Measurements from ENCODE around the gene PHLPP1.

Gene PHLPP1

GRCh38 chr18:62812242-62812641 is 96.9 kb downstream of the PHLPP1 start:
- no peak for DNase-seq

- peak in 1 of 2 experiments; percentile 18 for DNase-seq
These were observed 97.5 kb downstream of the PHLPP1 start for GRCh38 chr18:62812876-62813275.

GRCh38 chr18:62814132-62814759 is 98.9 kb downstream of the PHLPP1 start:
- DNase-seq: peak; percentile 18 to 67

GRCh38 chr18:62825382-62825781 is 110.0 kb downstream of the PHLPP1 start:
- DNase-seq: no peak

- no peak for DNase-seq
These were observed 112.1 kb downstream of the PHLPP1 start for GRCh38 chr18:62827397-62827796.

GRCh38 chr18:62828091-62828640 is 112.8 kb downstream of the PHLPP1 start:
- DNase-seq: no peak

GRCh38 chr18:62828852-62829251 is 113.5 kb downstream of the PHLPP1 start:
- no peak for DNase-seq

- no peak for DNase-seq
These were observed 114.6 kb downstream of the PHLPP1 start for GRCh38 chr18:62829936-62830335.

- no peak for DNase-seq
These were observed 116.9 kb downstream of the PHLPP1 start for GRCh38 chr18:62832282-62832681.

GRCh38 chr18:62833494-62833893 is 118.2 kb downstream of the PHLPP1 start:
- no peak for DNase-seq

GRCh38 chr18:62834715-62835114 is 119.4 kb downstream of the PHLPP1 start:
- no peak for DNase-seq

GRCh38 chr18:62837011-62837410 is 121.7 kb downstream of the PHLPP1 start:
- no peak for DNase-seq

- no peak for DNase-seq
These were observed 123.2 kb downstream of the PHLPP1 start for GRCh38 chr18:62838475-62839098.

GRCh38 chr18:62839874-62840713 is 124.8 kb downstream of the PHLPP1 start:
- no peak for DNase-seq

GRCh38 chr18:62841405-62841804 is 126.1 kb downstream of the PHLPP1 start:
- no peak for DNase-seq

- no peak for DNase-seq
These were observed 127.6 kb downstream of the PHLPP1 start for GRCh38 chr18:62842898-62843297.

- no peak for DNase-seq
These were observed 129.7 kb downstream of the PHLPP1 start for GRCh38 chr18:62844850-62845643.

GRCh38 chr18:62846313-62846712 is 131.0 kb downstream of the PHLPP1 start:
- no peak for DNase-seq

GRCh38 chr18:62847081-62847480 is 131.7 kb downstream of the PHLPP1 start:
- no peak for DNase-seq

GRCh38 chr18:62848946-62849345 is 133.6 kb downstream of the PHLPP1 start:
- DNase-seq: no peak

- no peak for DNase-seq
These were observed 135.4 kb downstream of the PHLPP1 start for GRCh38 chr18:62850619-62851306.

GRCh38 chr18:62852851-62853250 is 137.5 kb downstream of the PHLPP1 start:
- no peak for DNase-seq

All from NCI-H524 (cell line).